ENCODE data around the gene GOLGA7B.
"Not testable (repeated sequence)": the region's sequence is repeated elsewhere in the genome, so short reads cannot be mapped to it uniquely, and the experiment has no call there.

GOLGA7B gene

GRCh38 chr10:97831259-97831658 lies 18.4 kb upstream of the GOLGA7B start:
- DNase-seq (ENCODE audit: low spot score), result no peak

DNA sequence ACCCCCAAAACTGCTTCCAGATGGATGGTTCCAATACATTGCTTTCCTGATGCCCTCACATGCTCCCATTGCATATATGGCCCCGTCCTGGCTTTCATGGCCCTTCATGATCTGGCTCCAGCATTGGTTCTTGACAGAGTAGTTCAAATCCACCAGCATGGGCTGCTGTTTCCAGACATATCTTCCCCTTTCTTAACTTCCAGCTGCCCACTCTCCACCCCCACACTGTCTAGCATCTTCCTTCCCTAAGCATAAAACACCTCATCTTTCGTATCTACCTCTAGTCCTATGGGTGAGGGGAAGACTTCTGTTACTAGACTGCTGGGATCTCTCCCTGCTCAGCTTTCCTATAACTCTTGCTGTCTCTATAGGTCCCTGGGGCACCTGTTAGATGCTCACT lies 13.2 kb upstream of the GOLGA7B start:
- DNase-seq (ENCODE audit: low spot score), result no peak

GRCh38 chr10:97838091-97838490 lies 11.6 kb upstream of the GOLGA7B start:
- DNase-seq (ENCODE audit: low spot score), result no peak

DNA sequence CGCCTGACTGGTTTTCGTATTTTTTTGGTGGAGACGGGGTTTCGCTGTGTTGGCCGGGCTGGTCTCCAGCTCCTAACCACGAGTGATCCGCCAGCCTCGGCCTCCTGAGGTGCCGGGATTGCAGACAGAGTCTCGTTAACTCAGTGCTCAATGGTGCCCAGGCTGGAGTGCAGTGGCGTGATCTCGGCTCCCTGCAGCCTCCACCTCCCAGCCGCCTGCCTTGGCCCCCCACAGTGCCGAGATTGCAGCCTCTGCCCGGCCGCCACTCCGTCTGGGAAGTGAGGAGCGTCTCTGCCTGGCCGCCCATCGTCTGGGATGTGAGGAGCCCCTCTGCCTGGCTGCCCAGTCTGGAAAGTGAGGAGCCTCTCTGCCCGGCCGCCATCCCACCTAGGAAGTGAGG lies 8.5 kb upstream of the GOLGA7B start:
- not testable (repeated sequence) for DNase-seq (ENCODE audit: low spot score)

DNA sequence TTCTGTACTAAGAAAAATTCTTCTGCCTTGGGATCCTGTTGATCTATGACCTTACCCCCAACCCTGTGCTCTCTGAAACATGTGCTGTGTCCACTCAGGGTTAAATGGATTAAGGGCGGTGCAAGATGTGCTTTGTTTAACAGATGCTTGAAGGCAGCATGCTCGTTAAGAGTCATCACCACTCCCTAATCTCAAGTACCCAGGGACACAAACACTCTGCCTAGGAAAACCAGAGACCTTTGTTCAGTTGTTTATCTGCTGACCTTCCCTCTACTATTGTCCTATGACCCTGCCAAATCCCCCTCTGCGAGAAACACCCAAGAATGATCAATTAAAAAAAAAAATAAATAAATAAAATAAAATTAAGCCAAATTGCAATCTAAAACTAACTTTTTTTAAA lies 7.5 kb upstream of the GOLGA7B start:
- not testable (repeated sequence) for DNase-seq (ENCODE audit: low spot score)

GRCh38 chr10:97842656-97843280 lies 6.9 kb upstream of the GOLGA7B start:
- DNase-seq (ENCODE audit: low spot score), result no peak

DNA sequence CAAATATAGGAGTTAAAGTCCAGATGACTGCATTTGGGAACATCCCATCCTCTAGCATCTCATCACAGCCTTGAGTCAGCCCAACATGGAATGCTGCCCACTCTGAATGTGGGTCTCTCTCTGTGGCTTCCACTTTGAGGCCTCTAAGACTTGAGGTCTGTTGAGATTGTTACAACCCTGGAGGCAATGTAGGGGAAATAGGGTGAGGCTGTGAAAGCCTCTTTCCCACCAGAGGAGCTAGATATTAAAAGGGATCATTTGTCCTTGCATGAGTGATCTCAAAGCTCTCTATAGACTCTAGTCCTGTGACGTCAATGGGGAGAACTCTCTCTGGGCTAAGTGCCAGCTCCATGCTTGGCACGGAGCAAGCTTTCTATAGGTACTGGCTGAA lies 6.4 kb upstream of the GOLGA7B start:
- no peak for DNase-seq (ENCODE audit: low spot score)

DNA sequence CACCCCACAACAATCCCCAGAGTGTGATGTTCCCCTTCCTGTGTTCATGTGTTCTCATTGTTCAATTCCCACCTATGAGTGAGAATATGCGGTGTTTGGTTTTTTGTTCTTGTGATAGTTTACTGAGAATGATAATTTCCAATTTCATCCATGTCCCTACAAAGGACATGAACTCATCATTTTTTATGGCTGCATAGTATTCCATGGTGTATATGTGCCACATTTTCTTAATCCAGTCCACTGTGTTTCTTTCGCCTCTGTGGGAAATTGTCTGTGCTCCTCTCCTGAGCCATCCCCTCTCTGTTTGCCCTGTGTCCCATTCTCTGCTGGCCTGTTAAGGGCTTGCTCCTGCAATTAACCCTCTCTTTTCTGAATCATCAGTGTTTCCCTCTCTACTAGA lies 5.7 kb upstream of the GOLGA7B start:
- not testable (repeated sequence) for DNase-seq (ENCODE audit: low spot score)

DNA sequence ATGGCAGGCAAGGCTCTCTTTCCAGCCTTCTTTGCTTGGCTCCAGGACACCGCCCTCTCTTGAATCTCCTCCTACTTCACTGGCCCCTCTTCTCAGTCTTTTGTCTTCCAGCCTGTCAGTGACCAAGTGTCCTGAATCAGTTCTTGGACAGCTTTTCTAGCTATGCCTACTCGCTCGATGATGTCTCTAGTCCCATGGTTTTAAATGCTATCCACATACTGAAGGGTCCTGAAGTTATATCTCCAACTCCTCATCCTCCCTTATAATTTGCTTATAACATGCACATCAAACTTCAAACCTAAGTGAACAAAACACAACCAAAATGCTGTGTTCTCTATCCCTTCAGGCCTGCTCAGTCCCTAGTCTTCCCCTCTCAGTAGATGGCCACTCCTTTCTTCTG lies 5.0 kb upstream of the GOLGA7B start:
- DNase-seq (ENCODE audit: low spot score), result no peak

- DNase-seq (ENCODE audit: low spot score), result no peak
These were observed 448 bp upstream of the GOLGA7B start for GRCh38 chr10:97849103-97849686.

- DNase-seq (ENCODE audit: low spot score), result no peak
These were observed 803 bp downstream of the GOLGA7B start for GRCh38 chr10:97850446-97850845.

DNA sequence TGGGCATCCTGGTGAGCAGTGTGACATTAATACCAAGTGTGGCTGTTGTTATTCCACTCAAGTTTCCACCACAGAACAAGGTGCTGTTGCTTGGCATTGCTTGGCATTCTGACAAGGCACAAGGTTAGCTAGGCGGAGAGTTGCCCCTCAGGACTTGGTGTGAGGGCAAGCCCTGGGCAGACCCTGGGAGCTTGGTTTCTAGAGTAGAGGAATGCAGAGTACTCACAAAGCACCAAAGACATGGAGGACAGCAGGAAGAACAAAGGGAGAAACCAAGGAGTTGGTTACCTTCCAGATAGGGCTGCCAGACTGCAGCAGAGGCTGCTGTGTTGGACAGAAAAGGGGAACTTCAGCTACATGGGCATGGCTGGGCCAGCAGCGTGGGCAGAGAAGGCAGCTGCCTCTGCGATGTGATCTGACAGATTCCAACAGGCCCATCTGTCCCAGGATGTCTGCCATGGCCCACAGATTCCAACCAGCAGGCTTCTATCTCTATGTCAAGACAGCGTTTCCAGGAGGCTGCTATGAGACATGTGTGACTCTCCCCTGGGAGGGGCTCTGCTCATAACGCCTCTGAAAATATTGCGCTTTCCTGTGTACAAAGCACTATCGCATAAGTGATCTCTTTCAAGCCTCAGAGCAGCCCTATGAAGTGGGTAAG lies 1.8 kb downstream of the GOLGA7B start:
- DNase-seq (ENCODE audit: low spot score), result no peak

DNA sequence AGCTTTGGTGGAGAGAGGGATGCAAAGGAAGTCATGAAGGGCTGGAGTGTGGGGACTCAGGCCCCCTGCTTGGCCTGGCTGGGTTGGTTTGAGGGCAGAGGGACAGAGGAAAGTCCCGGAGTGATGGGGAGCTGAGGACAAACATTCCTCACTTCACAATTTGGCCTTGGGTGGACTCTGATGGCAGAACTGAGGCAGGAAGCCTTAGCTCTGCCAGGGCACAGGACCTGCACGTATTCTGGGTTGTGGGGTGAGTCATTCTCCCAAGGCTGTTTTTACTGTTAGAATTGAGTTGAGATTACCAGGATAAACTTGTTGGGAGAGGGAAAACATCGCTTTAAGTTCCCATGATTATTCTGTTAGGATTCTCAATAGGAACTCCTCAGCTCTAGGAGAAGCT lies 2.6 kb downstream of the GOLGA7B start:
- no peak for DNase-seq (ENCODE audit: low spot score)

GRCh38 chr10:97852840-97853405 lies 3.3 kb downstream of the GOLGA7B start:
- DNase-seq (ENCODE audit: low spot score), result no peak

- no peak for DNase-seq (ENCODE audit: low spot score)
These were observed 5.1 kb downstream of the GOLGA7B start for GRCh38 chr10:97854743-97855142.

- no peak for DNase-seq (ENCODE audit: low spot score)
These were observed 8.4 kb downstream of the GOLGA7B start for GRCh38 chr10:97858001-97858439.

DNA sequence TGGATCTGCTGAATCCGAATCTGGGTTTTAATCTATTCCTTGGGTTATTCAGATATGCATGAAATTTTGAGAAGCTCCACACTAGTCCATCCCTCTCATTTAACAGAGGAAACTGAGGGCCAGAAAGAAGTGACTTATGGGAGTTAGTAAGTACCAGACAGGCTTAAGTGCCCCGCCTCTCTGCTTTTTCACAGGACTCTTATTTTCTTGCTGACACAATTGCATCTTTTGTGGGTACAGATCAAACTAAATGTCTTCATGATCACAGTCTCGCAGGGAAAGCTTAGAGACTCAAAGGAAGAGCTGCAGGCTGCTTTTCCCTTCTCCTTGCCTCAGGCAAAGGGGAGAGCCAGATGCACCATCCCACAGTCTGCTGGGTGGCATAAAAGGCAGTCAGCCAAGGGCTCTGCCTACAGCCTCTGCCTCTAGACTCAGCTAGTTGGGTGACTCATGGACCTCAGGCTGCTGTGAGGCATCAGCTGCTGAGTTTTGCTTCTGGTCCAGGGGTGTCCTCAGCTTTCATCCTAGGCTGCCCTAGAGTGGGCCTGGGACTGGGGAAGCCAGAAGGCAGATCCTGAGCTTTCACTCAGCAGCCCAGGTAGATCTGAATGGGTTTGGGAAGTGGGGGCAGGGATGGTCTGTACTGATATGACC lies 11.6 kb downstream of the GOLGA7B start:
- DNase-seq (ENCODE audit: low spot score), result peak; percentile 87

DNA sequence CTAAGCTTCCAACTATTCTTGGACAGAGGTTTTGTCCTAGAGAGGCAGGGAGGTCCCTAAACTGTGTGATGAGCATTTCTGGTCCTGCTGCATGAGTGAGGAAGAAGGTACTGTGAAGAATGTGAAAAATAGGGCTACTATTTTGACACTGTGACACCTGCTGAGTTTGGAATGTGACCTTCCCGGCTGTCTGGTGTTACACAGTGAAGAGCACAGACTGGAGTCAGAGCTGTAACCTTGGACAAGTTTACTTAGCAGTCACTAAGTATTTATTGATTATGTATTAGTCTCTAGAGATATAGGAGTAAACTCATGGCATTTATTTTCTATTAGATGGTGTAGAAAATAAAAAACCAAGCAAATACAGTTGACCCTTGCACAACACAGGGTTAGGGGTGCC lies 12.3 kb downstream of the GOLGA7B start:
- no peak for DNase-seq (ENCODE audit: low spot score)

- DNase-seq (ENCODE audit: low spot score), result no peak
These were observed 14.2 kb downstream of the GOLGA7B start for GRCh38 chr10:97863808-97864207.

DNA sequence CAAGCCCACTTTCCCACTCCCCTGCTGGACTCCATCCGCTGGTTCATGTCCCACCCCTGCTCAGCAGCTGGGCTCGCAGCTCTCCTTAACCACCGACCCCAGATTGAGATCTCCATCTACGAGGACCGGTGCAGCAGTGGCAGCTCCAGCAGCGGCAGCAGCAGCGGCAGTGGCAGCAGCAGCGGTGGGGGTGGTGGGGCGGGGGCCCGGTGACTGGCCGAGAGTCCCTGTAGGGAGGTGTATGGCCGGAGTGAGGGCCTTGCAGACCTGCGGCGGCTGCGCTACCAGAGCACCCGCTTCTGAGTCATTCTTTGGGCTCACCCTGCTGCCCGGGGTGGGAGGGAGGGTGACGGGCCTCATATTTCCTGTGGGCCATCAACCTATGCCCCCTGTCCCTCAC lies 15.8 kb downstream of the GOLGA7B start:
- no peak for DNase-seq (ENCODE audit: low spot score)

- DNase-seq (ENCODE audit: low spot score), result no peak
These were observed 17.0 kb downstream of the GOLGA7B start for GRCh38 chr10:97866524-97867219.

- no peak for DNase-seq (ENCODE audit: low spot score)
These were observed 17.7 kb downstream of the GOLGA7B start for GRCh38 chr10:97867220-97867800.
